ENCODE data around the gene DNAJB14. TPM values are rescaled to one million over a fixed set of nuclear protein-coding genes. Genes with fewer than 3 reads are reported as not detected.

DNAJB14 gene
- total RNA-seq, 2 experiments from 2014 or later = 40.0 to 42.5 TPM

GRCh38 chr4:99846891-99847290, 99.5 kb downstream of the DNAJB14 start:
- DNase-seq (no peak), ATAC-seq (no peak)
- H3K27ac Mint-ChIP-seq = peak overlapping the region; percentile 84
- no peak overlapping the region for H3K4me3 Mint-ChIP-seq
- H3K36me3 Mint-ChIP-seq (ENCODE audit: low read depth) = peaks cover 10% of the 10 kb centered on the region
- POLR2A ChIA-PET = interaction anchor here (1.1 to 1.7 kb wide), 3 partner anchors 11 to 30 kb away, joined by 3 to 5 read pairs (median 5); no protein-coding TSS in a partner anchor
- H3K4me1 Mint-ChIP-seq (ENCODE audit: low read depth) = peaks cover 56% of the 10 kb centered on the region
- intact Hi-C loops (cut with micrococcal nuclease) = no loop called here
- no peaks in the 10 kb centered on the region for H3K27me3 Mint-ChIP-seq
- CTCF ChIA-PET = interaction anchor here (1.0 to 1.5 kb wide), 6 partner anchors 10 to 105 kb away, joined by 3 to 10 read pairs (median 4); no protein-coding TSS in a partner anchor
- no peak for TF ChIP-seq CTCF (IDR thresholded peaks at IDR 0.05)
- H3K9me3 Mint-ChIP-seq = no peaks in the 10 kb centered on the region

Other genes with a start within 250 kb of the DNAJB14 start
- 10 to 100 TPM; 11.7 to 12.3 TPM for gene DAPP1, start 129.8 kb downstream of the DNAJB14 start, total RNA-seq
- 10 to 100 TPM; 23.2 to 23.5 TPM for gene LAMTOR3, start 52.2 kb downstream of the DNAJB14 start, total RNA-seq
- gene H2AZ1, start 3.7 kb upstream of the DNAJB14 start, total RNA-seq = 100 to 1,000 TPM; 631 to 637 TPM
- gene DDIT4L, start 243.8 kb upstream of the DNAJB14 start, total RNA-seq = under 1 TPM; 0.63 to 0.95 TPM

Data from activated CD8-positive, alpha-beta T cell treated with anti-CD3 and anti-CD28 coated beads for 36 hours (primary cell).